Transverse colon (tissue), 4 donors: ENCODE data around the gene PGAP6. TPM values are rescaled to one million over a fixed set of nuclear protein-coding genes. Genes with fewer than 3 reads are reported as not detected.
"Not testable (repeated sequence)": the region's sequence is repeated elsewhere in the genome, so short reads cannot be mapped to it uniquely, and the experiment has no call there.

ENCODE experiments used
- DNase-seq: peaks from one replicate; pipeline ENCODE4 v3.0.0-alpha.2; 2019
- H3K27ac ChIP-seq, 4 donors: fragments of 200-600 bp; sonication (generic); 2 replicates each; pipeline ENCODE4 v1.5.1; 2016 to 2018; ENCODE audit warnings: inconsistent platforms in 4 of 4
- H3K27me3 ChIP-seq: fragments of 200-600 bp; sonication (generic); 2 replicates; pipeline ENCODE4 v1.5.1; 2017; ENCODE audit warnings: inconsistent platforms
- H3K36me3 ChIP-seq, 4 donors: fragments of 200-600 bp; sonication (generic); 2 replicates each; pipeline ENCODE4 v1.5.1; 2017 to 2019; ENCODE audit warnings: inconsistent platforms in 4 of 4
- H3K4me1 ChIP-seq, 4 donors: fragments of 200-600 bp; sonication (generic); 2 replicates each; pipeline ENCODE4 v1.5.1; 2017 to 2020; ENCODE audit warnings: inconsistent platforms in 4 of 4
- H3K4me3 ChIP-seq, 4 donors: fragments of 200-600 bp; sonication (generic); 1 replicate in 1 of 4; 2 replicates in 3 of 4; pipeline versions ENCODE4 v1.5.1 to v1.6.1; 2017 to 2019; ENCODE audit warnings: inconsistent platforms in 4 of 4
- H3K9me3 ChIP-seq, 2 donors: fragments of 200-600 bp; sonication (generic); 2 replicates each; pipeline ENCODE4 v1.5.1; 2017 to 2019; ENCODE audit warnings: inconsistent platforms in 2 of 2
- CTCF ChIP-seq, 5 experiments: fragments of 200-600 bp in 3 of 5; fragments of 450-650 bp in 2 of 5; sonication (generic) in 3 of 5; IDR thresholded peaks; 1 replicate in 2 of 5; 2 replicates in 3 of 5; pipeline ENCODE4 v1.5.1; 2016 to 2017; ENCODE audit warnings: antibody characterized with exemption in 5 of 5, inconsistent platforms in 3 of 5, mild to moderate bottlenecking in 2 of 5, moderate library complexity in 1 of 5
- EP300 ChIP-seq: sonication (generic); formaldehyde crosslinking; IDR thresholded peaks from one replicate; pipeline ENCODE4 v1.6.1; 2017; ENCODE audit warnings: antibody characterized with exemption, low read depth
- POLR2A ChIP-seq: fragments of 450-650 bp; IDR thresholded peaks from one replicate; pipeline ENCODE4 v1.6.1; 2016; ENCODE audit warnings: antibody characterized with exemption, mild to moderate bottlenecking, moderate library complexity
- POLR2AphosphoS5 ChIP-seq, 3 donors: sonication (generic); formaldehyde crosslinking; IDR thresholded peaks; one replicate each; pipeline ENCODE4 v1.6.1; 2016; ENCODE audit warnings: antibody characterized with exemption in 3 of 3
- WGBS, 2 donors: methylation state at CpG; one replicate each; pipeline ENCODE4 v1.1.5; 2018; ENCODE audit warnings: low coverage in 1 of 2; 5-methylcytosine and 5-hydroxymethylcytosine counted together
- in situ Hi-C, 4 donors: fragments of 200-750 bp; cut with MboI; loops; one replicate each; pipeline versions ENCODE4 v1.15.0 to v1.15.1; 2017; ENCODE audit warnings: low sequenced_read_pairs in 3 of 4, low pct_ligation_motif_present in 1 of 4, low pct_unique_long_range_greater_than_20kb in 1 of 4
- intact Hi-C: fragments of 100-400 bp; cut with DNase I; formaldehyde crosslinking; loops from one replicate; pipeline ENCODE4 v1.15.1; 2023; ENCODE audit warnings: low total_unique reads
- total RNA-seq, 4 donors: library from RNA; depleted of rRNA; stranded (reverse); fragments of >200 nt; gene quantifications; one replicate each; pipeline ENCODE4 v1.1.0, GENCODE V29; 2016

PGAP6 gene
- total RNA-seq, 4 donors from 2014 or later = 105 to 300 (median 179) TPM

DNA sequence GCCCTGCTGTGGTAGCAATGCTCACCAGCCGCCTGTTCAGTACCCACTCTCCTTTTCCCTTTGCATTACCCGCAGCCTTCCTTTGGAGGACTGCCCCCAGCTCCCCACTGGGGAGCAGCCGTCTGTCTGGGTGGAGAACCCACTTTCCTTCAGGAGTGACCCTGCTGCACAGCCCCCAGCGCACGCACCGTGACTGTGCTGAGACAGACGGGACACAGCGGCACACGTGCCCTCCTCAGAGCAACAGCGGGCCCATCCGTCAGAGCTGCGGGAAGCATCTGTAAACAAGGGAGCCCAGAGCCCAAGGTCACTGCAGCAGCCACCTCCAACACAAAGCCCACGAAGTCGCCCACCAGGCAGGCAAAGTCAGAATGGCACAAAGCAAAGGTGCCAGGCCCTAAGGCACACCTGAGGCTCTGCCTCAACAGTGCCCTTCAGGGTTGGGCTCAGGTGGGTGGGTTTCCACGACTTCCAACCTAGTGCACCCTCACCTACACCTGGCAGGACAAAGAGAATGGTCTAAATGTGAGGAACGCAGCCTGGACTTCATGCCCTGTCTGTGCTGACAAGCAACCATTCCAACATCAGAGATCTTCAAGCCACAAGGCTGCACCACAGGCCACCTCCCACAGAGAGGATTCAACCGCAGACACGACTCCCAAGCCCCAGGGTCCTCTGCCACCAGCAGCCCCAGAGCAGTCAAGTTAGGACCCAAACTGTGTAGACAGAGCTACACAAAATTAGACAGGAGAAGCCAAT lies 39.1 kb downstream of the PGAP6 start:
- Histone ChIP-seq H3K4me1 (peaks cover 0 to 11% (median 9%) of the 10 kb centered on the region in 4 donors), H3K27me3 (no peaks in the 10 kb centered on the region), H3K4me3 (no peak overlapping the region), H3K36me3 (peaks cover 0 to 6% (median 0%) of the 10 kb centered on the region in 4 donors), H3K9me3 (no peaks in the 10 kb centered on the region), H3K27ac (no peak overlapping the region)
- TF ChIP-seq POLR2AphosphoS5 (IDR thresholded peaks at IDR 0.05) (no peak), CTCF (IDR thresholded peaks at IDR 0.05) (no peak), POLR2A (no peak), EP300 (no peak)
- intact Hi-C loops (no loop called here), in situ Hi-C loops (no loop called here)
- WGBS, 2 donors = 85% methylated on average over 18 of the region's 18 CpGs; no CpG with 5 or more reads in 1 of the 2 donors
- DNase-seq = no peak

DNA sequence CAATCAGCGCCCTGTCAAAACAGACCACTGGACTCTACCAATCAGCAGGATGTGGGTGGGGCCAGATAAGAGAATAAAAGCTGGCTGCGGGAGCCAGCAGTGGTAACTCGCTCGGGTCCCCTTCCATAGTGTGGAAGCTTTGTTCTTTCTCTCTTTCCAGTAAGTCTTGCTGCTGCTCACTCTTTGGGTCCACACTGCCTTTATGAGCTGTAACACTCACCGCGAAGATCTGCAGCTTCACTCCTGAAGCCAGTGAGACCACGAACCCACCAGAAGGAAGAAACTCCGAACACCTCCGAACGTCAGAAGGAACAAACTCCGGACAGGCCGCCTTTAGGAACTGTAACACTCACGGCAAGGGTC lies 39.8 kb downstream of the PGAP6 start:
- H3K4me1 ChIP-seq = peaks cover 0 to 12% (median 11%) of the 10 kb centered on the region in 4 donors
- 93% methylated on average over 12 of the region's 13 CpGs; no CpG with 5 or more reads in 1 of the 2 donors for WGBS, 2 donors
- H3K27me3 ChIP-seq, intact Hi-C loops, in situ Hi-C loops, H3K9me3 ChIP-seq, DNase-seq, H3K36me3 ChIP-seq, H3K27ac ChIP-seq, H3K4me3 ChIP-seq: not testable (repeated sequence)

- H3K36me3 ChIP-seq, H3K4me3 ChIP-seq, H3K27ac ChIP-seq, H3K9me3 ChIP-seq, H3K27me3 ChIP-seq, DNase-seq, in situ Hi-C loops, intact Hi-C loops: not testable (repeated sequence)
- 96% methylated on average over 24 of the region's 47 CpGs; no CpG with 5 or more reads in 1 of the 2 donors for WGBS, 2 donors
- peaks cover 0 to 12% (median 11%) of the 10 kb centered on the region in 4 donors for H3K4me1 ChIP-seq
Measured at GRCh38 chr16:341095-341973, 40.4 kb downstream of the PGAP6 start.

GRCh38 chr16:340370-341091 lies 41.2 kb downstream of the PGAP6 start:
- peaks cover 0 to 18% (median 11%) of the 10 kb centered on the region in 4 donors for H3K4me1 ChIP-seq
- in situ Hi-C loops (no loop called here), intact Hi-C loops (no loop called here)
- TF ChIP-seq POLR2A (no peak), EP300 (no peak), CTCF (IDR thresholded peaks at IDR 0.05) (no peak), POLR2AphosphoS5 (IDR thresholded peaks at IDR 0.05) (no peak)
- WGBS, 2 donors = 91% methylated on average over 23 of the region's 23 CpGs; no CpG with 5 or more reads in 1 of the 2 donors
- peaks cover 0 to 6% (median 0%) of the 10 kb centered on the region in 4 donors for H3K36me3 ChIP-seq
- no peak overlapping the region for H3K4me3 ChIP-seq
- H3K9me3 ChIP-seq = no peaks in the 10 kb centered on the region
- H3K27me3 ChIP-seq = no peaks in the 10 kb centered on the region
- DNase-seq = no peak
- no peak overlapping the region for H3K27ac ChIP-seq
